Left renal cortex interstitium (tissue), 4 donors: ENCODE data around the gene ANKRD11. TPM values are rescaled to one million over a fixed set of nuclear protein-coding genes. Genes with fewer than 3 reads are reported as not detected.

Source experiments
- DNase-seq, 4 donors: peaks; one replicate each; pipeline ENCODE4 v3.0.0-alpha.2; 2013; ENCODE audit warnings: low read depth in 4 of 4, low spot score in 2 of 4, missing footprints in 1 of 4
- polyA plus RNA-seq, 4 donors: library from polyadenylated mRNA; unstranded; fragments of 120-200 nt; gene quantifications; one replicate each; pipeline ENCODE4 v1.2.1, GENCODE V29; 2013; ENCODE audit not compliant: insufficient read length in 4 of 4

The ANKRD11 gene
- polyA plus RNA-seq, 4 donors: 80.8 to 129 (median 102) TPM

DNA sequence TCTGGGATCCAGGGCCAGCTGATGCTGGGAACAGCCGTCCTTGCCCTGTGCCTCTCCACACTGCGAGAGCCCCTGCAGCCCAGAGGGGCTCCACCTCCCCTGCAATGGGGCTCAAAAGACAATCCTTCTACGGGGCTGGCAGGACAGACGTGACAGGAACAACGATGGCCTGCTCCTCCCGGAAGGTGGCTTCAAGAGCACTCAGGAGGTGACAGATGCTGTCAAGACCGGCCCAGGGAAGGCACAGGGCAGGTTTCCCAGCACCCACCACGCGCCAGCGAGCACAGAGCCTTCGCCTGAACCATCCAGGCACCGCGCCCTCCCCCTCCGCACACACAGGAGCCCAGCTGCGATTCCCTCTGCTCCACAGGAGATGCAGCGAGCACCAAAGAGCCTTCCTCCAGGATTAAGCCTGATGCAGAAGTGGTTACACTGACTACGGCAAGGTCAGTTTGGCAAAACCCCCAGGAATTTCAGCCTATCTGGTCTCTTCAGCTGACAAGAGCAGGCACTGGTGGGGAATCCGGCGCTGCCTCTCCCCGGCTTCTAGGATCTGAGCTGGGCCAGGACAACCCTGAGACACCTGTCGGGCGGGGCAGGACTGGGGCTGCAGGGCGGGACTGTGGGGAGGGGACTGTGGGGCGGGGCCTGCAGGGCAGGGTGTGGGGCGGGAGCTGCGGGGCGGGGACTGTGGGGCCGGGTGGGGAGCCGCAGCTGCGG, 169.4 kb downstream of the ANKRD11 start:
- DNase-seq: no peak

DNA sequence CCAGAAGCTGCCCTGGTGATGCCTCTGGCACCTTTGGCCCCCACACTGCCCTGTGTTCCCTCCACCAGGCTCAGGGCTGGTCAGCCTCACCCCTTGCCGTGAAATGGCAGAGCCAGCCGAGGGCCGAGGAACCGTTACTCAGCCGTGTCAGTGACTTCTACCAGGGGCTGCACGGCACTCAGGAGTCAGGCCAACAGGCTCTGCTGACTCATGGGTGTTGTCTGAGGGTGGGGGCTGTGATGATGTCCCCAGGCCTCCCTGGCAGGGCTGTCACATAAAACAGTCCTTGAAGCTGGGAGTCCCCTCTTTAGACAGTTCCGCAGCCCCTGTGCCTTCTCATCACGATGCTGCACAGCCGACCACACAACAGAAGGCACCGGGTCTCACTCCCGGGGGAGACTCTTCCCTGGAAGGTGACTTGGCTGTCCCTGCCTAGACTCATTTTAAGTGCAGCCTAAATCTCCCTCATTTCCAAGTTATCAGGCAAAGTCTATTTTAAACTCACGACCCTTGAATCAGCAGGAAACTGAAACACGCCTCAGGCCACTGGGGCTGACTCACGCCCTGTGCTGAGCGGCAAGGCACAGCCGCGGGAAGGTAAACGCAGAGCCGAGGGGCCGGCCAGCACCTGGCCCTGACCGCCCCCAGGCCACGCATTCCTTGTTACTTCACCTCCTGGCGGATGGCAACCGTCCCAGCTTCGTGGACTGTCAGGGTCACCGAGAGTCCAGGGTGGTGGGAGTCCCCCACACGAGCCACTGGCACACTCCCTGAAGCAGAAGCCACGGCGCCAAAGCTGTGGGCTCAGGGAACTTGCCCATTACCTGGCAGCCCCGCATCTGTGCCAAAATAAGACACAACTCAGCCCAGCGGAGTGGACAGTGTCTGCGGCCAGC, 170.2 kb downstream of the ANKRD11 start:
- DNase-seq: no peak

DNA sequence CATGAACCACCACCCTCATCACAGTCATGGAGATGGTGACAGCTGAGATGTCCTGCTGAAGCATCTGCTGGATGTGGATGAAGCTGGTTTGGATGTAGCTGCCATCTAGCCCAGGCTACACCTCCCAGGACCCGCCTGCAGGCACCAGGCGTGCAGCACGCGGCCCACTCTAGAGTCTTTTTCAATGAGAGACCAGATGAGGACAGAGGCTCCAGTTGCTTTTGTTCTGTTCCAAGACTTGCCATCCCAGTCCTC, 170.8 kb downstream of the ANKRD11 start:
- no peak for DNase-seq

- DNase-seq: no peak
Observed at GRCh38 chr16:89318871-89319630, 171.3 kb downstream of the ANKRD11 start.

GRCh38 chr16:89318430-89318758, 172.0 kb downstream of the ANKRD11 start:
- no peak for DNase-seq

GRCh38 chr16:89317729-89318429, 172.5 kb downstream of the ANKRD11 start:
- DNase-seq: no peak

DNA sequence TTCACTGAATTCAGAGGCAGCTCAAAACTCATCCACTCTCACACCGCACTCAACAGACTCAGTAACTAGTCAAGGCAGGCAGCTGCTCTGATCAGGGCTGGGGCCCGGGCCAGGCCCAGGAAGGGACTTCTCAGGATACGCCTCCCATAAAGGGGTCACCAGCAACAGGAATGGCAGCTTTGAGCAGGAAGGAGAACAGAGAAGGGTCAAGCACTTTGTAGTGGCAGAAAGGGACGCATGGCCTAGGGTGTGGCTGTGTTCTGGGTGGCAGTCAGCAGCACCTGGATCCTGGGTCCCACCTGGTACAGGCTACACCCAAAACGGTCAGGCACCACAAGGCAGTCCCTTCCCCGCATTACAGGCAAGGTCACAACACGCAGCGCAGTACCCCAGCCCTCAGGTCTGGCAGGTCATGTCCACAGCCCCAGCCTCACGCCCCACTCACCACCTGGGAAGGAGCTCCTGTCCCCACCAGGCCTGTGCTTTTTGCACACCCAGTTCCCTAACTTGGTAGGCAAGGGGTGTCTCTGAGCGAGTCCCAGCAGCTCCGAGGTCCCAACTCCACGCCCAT, 173.2 kb downstream of the ANKRD11 start:
- no peak for DNase-seq

DNA sequence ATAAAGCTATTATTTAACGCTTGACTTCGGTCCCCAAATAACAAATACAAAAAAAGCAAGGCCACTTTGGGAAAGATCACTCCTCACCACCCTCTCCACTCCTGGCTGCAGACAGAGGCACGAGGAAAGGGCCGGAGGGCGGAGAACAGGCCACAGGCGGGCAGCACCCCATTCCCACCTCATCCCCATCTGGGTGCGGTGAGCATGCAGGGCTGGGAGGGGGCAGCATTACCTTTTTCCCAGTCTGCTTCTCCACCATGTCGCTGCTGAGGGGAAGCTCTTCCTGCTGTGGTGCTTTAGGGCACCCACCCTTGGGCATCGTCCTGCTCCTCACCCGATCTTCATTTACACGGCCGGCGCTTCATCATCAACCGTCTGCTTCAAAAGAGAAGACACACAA, 173.7 kb downstream of the ANKRD11 start:
- DNase-seq: no peak

- DNase-seq: no peak
Observed at GRCh38 chr16:89315791-89316581, 174.4 kb downstream of the ANKRD11 start.

- no peak for DNase-seq
Observed at GRCh38 chr16:89315271-89315670, 175.1 kb downstream of the ANKRD11 start.

GRCh38 chr16:89314854-89315253, 175.5 kb downstream of the ANKRD11 start:
- DNase-seq: no peak

- no peak for DNase-seq
Observed at GRCh38 chr16:89314357-89314756, 176.0 kb downstream of the ANKRD11 start.

GRCh38 chr16:89313583-89313982, 176.8 kb downstream of the ANKRD11 start:
- no peak for DNase-seq

DNA sequence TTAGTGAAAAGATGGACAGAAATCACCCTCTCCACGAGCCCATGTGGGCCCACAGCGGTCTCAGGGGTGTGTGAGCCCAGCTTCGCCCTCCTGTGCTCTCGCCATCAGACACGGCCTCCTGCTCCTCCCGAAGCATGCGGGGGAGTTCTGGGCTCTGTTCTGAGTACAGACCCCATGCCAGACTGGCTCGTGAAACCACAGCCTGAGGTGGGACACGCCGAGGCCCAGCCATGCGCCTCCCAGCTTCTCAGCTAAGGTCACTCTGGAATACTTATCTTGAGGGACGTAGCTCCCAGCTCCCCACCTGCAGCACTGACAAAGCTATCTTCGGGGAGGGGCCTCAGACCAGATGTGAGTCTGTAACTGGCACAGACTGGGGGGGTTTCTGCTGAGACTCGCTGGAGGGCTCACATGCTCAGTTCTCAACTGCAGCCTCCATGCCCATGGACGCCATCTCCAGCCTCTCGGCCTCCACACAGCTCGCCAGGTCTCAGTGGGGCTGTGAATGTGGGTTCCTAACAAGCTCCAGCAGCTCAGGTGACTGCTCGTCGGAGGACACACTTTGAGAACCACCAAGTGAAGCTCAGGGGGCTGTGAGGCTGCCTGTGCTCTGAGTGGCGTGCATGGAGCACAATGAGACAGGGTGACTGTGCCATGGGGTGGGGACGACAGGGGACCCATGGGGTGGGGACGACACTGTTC, 177.6 kb downstream of the ANKRD11 start:
- DNase-seq: no peak

GRCh38 chr16:89312194-89312593, 178.2 kb downstream of the ANKRD11 start:
- DNase-seq: no peak

DNA sequence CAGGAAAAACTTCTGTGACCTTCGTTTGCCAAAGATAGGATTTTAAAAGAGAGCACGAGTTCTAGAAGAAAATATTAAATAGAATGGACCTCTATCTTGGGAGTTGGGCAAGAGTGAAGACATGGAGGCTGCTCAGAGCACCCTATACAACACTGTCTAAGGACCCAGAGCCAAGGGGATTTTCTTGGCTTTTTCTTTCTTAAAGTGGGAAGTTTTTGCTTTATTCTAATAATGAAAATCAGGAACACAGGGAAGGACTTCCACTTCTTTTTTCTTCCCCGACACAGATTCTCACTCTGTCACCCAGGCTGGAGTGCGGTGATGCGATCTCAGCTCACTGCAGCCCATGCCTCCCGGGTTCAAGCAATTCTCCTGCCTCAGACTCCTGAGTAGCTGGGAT, 178.7 kb downstream of the ANKRD11 start:
- DNase-seq: no peak

DNA sequence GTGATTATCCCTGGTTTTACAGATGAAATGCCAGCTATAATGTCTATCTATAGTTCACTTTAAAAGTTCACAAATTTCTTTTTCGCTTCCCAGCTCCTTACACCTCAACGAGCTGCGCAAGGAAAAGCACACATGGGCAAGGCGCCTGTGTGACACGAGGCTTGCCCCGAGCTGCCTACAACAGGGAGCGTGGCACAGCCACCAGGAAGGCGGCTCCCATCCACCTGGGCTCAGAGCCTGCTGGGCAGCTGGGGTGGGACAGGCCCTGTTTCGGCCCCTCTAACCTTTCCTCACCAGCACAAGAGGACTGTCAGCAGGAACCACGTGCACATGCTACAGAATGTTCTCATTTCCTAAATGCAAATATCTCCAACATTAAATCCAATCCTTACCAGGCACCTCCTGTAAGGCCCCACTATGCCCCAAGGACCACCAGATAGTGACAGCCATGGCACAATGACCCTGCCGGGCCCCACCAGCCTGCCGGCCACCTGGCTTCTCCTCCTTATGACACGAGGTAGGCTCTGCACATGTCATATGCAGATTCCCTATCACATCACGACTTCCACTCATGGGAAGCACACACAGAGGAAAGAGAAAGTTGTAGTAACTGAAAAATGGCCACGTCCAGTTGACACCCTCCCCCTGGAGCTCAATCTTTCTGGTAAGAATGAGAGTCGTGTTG, 180.8 kb downstream of the ANKRD11 start:
- DNase-seq: no peak
